Activated CD8-positive, alpha-beta memory T cell treated with anti-CD3 and anti-CD28 coated beads, Interleukin-2, amount 10 ng/mL, durations not matched to agents 7 days and 5 days (primary cell): ENCODE measurements around the gene MAP7. TPM values are rescaled to one million over a fixed set of nuclear protein-coding genes. Genes with fewer than 3 reads are reported as not detected.

Experiments
- ATAC-seq: fragments of 150-1000 bp; cut with Tn5 transposase; one replicate; pipeline ENCODE4 v1.10.0; 2021; ENCODE audit warnings: moderate library complexity
- CTCF ChIA-PET: fragments of 350-600 bp; sonication (Branson Sonifier 250); formaldehyde crosslinking; loops from one replicate; lab custom pipeline; 2021; ENCODE audit warnings: antibody characterized with exemption; lab: Charles Lee
- DNase-seq: peaks from one replicate; pipeline ENCODE4 v3.0.0-alpha.2; 2020
- H3K27ac Mint-ChIP-seq: one replicate; pipeline ENCODE4 v1.8.0; 2021; ENCODE audit warnings: mild to moderate bottlenecking, mixed read lengths
- H3K27me3 Mint-ChIP-seq: one replicate; pipeline ENCODE4 v1.8.0; 2021; ENCODE audit warnings: mixed read lengths
- H3K36me3 Mint-ChIP-seq: one replicate; pipeline ENCODE4 v1.8.0; 2021; ENCODE audit warnings: mild to moderate bottlenecking, mixed read lengths
- H3K4me1 Mint-ChIP-seq: one replicate; pipeline ENCODE4 v1.8.0; 2021; ENCODE audit warnings: mixed read lengths
- H3K4me3 Mint-ChIP-seq: one replicate; pipeline ENCODE4 v1.8.0; 2021; ENCODE audit warnings: mild to moderate bottlenecking, moderate library complexity, mixed read lengths
- H3K9me3 Mint-ChIP-seq: one replicate; pipeline ENCODE4 v1.8.0; 2022; ENCODE audit warnings: low read depth, mixed read lengths
- total RNA-seq, 2 experiments: library from RNA; stranded (reverse); gene quantifications; one replicate each; pipeline ENCODE4 v1.2.3, GENCODE V29; 2021

Gene MAP7
- total RNA-seq, 2 experiments from 2014 or later, result 0.29 to 0.59 TPM

DNA sequence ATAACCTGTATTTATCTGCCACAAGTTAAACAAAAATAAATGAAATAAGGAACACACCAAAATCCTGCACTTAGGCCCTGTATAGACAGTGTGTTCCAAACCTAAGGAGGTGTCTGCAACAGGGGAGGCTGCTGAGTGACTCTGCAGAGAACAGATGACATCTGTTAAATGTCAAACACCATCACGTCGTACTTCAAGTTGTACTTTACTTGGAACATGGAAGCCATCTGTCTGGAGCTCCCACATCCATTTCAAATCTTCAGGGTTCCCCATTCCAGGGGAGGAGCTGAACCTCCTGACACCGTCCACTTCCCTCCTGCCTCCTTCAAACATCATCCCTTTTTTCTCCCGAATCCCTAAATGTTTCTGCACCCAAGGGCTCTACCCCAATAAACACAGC is 1.8 kb upstream of the MAP7 start:
- Mint-ChIP-seq H3K27ac (no peak overlapping the region), H3K36me3 (peaks cover 7% of the 10 kb centered on the region), H3K4me3 (no peak overlapping the region), H3K4me1 (peaks cover 11% of the 10 kb centered on the region), H3K9me3 (no peaks in the 10 kb centered on the region), H3K27me3 (peaks cover 45% of the 10 kb centered on the region)
- CTCF ChIA-PET, result interaction anchor here (0.8 to 3.8 kb wide), 3 partner anchors 10 to 240 kb away, joined by 3 to 35 read pairs (median 6); partner anchors contain the start of gene MAP3K5
- ATAC-seq (no peak), DNase-seq (no peak)

DNA sequence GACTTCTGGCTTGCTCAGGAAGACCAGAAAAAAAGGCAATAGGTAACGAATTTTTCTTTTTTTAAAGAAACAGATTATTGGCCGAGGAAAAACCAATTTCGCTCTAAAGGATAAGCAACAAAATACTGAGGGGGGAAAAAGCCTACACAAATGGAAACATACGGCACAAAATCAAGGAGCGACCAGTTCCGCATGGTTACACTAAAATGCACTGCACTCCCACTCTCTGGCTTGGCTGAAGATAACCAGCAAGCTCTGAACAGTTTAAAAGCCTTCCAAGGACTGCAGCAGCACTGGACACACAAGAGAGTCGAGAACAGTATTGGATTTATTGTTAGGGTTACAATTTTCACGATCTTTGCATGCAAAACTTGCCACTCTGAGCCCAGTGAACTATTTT is 881 bp upstream of the MAP7 start:
- Mint-ChIP-seq H3K27me3 (peaks cover 54% of the 10 kb centered on the region), H3K36me3 (peaks cover 7% of the 10 kb centered on the region), H3K9me3 (no peaks in the 10 kb centered on the region), H3K4me3 (peak overlapping the region; percentile 37), H3K27ac (no peak overlapping the region), H3K4me1 (peaks cover 11% of the 10 kb centered on the region)
- DNase-seq (no peak), ATAC-seq (no peak)
- CTCF ChIA-PET, result interaction anchor here (0.7 to 3.8 kb wide), 4 partner anchors 11 to 261 kb away, joined by 4 to 35 read pairs (median 5); partner anchors contain the start of gene MAP3K5

DNA sequence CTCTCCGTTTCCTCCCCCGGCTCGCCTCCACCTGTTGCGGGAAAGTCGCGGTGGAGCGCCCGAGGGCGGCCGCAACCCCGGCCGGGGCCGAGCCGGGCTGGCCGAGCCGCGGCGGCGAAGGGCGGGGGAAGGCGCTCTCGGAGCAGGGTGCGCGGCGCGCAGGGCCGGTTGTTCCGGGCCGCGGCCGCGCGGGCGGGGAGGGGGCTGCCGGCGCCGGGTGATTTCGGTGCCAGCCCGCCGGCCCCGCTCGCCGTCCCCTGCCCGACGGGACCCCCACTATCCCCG is 235 bp downstream of the MAP7 start:
- ATAC-seq (peak; percentile 74), DNase-seq (no peak)
- Mint-ChIP-seq H3K9me3 (no peaks in the 10 kb centered on the region), H3K36me3 (peaks cover 1% of the 10 kb centered on the region), H3K4me3 (peak overlapping the region; percentile 37), H3K4me1 (peaks cover 11% of the 10 kb centered on the region), H3K27me3 (peaks cover 60% of the 10 kb centered on the region), H3K27ac (no peak overlapping the region)
- CTCF ChIA-PET, result interaction anchor here (0.6 to 3.8 kb wide), 8 partner anchors 11 to 260 kb away, joined by 3 to 35 read pairs (median 4); no protein-coding TSS in a partner anchor

DNA sequence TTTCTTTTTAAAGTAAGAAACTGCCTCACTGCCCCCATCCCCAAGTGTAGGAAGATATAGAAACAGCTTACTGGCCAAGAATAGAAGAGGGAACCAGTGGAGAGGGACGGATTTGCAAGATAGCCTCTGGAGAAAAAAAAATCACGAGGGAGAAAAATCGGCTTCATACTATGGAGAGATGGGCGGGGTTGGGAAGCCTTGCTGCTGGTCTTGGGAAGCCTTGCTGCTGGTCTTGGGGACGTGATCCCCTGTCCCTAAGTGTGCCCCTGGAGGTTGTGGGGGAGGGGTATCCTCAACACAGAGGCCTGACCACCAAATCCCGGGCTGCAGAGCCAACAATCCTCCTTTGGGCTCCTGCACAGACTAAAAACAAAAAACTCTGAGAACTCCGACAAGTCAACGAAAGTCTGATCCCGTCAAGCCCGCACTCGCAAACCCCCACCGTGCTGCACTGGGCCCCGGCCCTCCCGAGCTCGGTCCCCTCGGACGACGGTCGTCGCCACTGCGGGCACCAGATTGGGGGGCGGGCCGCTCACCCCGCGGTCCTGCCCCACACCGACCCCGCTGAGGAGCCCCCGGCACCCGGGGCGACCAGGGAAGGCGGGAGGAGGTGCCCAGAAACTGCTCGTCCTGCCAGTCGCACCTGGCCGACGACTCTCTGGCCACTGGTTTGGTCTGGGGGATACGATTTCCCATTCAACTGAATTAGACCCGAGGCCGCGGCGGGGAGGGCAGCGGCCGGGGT is 750 bp downstream of the MAP7 start:
- Mint-ChIP-seq H3K9me3 (no peaks in the 10 kb centered on the region), H3K4me1 (peaks cover 11% of the 10 kb centered on the region), H3K27me3 (peaks cover 65% of the 10 kb centered on the region), H3K4me3 (peak overlapping the region; percentile 41), H3K27ac (no peak overlapping the region), H3K36me3 (no peaks in the 10 kb centered on the region)
- CTCF ChIA-PET, result interaction anchor here (0.6 to 3.8 kb wide), 7 partner anchors 10 to 259 kb away, joined by 3 to 35 read pairs (median 4); no protein-coding TSS in a partner anchor
- no peak for DNase-seq
- no peak for ATAC-seq

DNA sequence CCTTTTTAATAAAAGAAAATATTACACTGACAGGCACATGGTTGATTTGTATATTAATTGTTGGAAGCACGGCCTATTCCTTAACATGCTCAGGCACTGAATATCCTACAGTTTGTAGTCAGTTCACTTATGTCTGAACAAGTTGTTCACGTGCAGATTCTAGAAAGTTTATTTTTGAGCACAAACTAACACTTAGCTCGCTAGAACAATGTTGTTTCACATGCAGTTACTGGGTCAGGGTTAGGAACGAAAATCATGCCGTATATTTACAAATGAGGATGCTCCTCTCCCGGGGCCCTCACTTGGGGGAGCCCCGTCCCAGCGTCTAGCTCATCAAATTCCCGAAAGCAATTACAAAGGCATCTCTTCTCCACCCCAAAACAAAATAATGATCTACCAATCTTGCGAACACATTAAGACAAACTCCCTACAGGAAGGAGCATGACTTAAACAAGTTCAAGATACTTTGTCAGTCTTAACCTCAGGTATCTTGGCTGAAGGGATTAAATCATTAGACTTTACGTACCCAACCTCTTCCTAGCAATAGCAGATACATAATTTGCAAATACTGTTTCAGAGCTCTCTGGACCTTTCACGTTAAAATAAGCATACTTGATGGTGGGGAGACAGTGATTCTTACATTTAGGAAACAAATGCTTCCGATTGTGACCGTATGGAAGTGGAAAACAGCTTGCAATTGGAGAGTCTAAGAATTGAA is 1.5 kb downstream of the MAP7 start:
- no peaks in the 10 kb centered on the region for H3K9me3 Mint-ChIP-seq
- DNase-seq (no peak), ATAC-seq (no peak)
- no peaks in the 10 kb centered on the region for H3K36me3 Mint-ChIP-seq
- peaks cover 11% of the 10 kb centered on the region for H3K4me1 Mint-ChIP-seq
- peaks cover 72% of the 10 kb centered on the region for H3K27me3 Mint-ChIP-seq
- no peak overlapping the region for H3K27ac Mint-ChIP-seq
- CTCF ChIA-PET, result interaction anchor here (2.0 to 2.1 kb wide), 2 partner anchors 23 to 94 kb away, joined by 6 to 15 read pairs; no protein-coding TSS in a partner anchor
- H3K4me3 Mint-ChIP-seq, result peak overlapping the region; percentile 41

DNA sequence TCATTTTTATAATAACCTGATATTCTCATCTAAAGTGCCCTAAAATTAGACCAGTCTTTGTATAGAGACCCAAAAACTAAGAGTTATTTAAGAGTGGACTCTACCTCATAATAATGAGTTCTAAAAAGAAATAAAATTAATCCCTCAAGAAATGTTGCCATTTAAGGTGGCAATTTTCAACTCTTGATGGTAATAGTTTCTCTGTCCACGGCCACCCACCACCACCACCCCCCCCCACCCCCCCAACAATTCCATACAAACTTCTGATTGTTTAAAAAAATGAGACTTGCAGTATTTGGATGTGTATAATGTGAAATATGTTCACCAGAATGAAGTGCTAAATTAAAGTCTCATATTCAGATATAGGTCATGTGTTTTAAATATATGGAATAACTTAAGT is 2.4 kb downstream of the MAP7 start:
- peaks cover 11% of the 10 kb centered on the region for H3K4me1 Mint-ChIP-seq
- H3K27ac Mint-ChIP-seq, result no peak overlapping the region
- CTCF ChIA-PET, result interaction anchor here (0.6 to 1.2 kb wide), 5 partner anchors 11 to 317 kb away, joined by 3 to 5 read pairs (median 3); no protein-coding TSS in a partner anchor
- ATAC-seq (no peak), DNase-seq (no peak)
- no peak overlapping the region for H3K4me3 Mint-ChIP-seq
- H3K36me3 Mint-ChIP-seq, result no peaks in the 10 kb centered on the region
- H3K9me3 Mint-ChIP-seq, result no peaks in the 10 kb centered on the region
- peaks cover 76% of the 10 kb centered on the region for H3K27me3 Mint-ChIP-seq

DNA sequence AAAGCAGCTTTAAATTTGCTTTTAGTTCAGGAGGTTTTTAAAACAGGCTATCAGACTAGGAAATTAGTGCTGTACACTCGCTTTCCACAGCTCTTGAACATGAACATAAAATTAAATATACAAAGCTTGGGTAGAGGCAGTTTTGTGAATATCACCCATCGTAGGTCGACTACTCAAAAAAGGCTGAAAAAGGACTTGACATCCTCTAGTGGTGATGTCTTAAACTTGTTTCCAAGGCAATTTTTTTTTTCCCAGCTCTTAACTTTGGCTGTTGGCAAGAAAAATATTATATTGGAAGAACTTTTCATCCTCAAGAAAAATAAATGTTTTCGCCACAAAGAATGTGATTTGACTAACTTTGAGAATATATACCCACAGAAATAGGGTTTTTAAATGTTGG is 2.9 kb downstream of the MAP7 start:
- no peaks in the 10 kb centered on the region for H3K9me3 Mint-ChIP-seq
- H3K36me3 Mint-ChIP-seq, result no peaks in the 10 kb centered on the region
- DNase-seq (no peak), ATAC-seq (no peak)
- CTCF ChIA-PET, result interaction anchor here (0.6 to 1.2 kb wide), 6 partner anchors 9 to 316 kb away, joined by 3 to 5 read pairs (median 3); no protein-coding TSS in a partner anchor
- peaks cover 11% of the 10 kb centered on the region for H3K4me1 Mint-ChIP-seq
- peaks cover 73% of the 10 kb centered on the region for H3K27me3 Mint-ChIP-seq
- H3K27ac Mint-ChIP-seq, result no peak overlapping the region
- no peak overlapping the region for H3K4me3 Mint-ChIP-seq

DNA sequence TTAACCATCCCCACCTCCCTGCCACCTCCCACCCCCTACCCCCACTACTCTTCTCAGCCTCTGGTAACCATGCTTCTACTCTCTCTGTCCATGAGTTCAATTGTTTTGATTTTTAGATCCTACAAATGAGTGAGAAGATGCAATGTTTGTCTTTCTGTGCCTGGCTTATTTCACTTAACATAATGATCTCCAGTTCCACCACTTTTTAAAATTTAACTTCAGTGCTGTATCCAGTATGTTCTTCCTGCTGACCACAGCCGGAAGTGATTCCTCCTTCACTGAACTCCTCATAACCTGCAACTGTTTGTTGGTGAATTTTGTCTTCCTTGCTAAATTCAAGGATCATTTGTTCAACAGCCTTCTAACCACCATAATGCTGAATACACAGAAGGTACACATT is 3.9 kb downstream of the MAP7 start:
- CTCF ChIA-PET, result interaction anchor here (1.2 kb wide), 1 partner anchor 8 kb away, joined by 3 read pairs; no protein-coding TSS in a partner anchor
- ATAC-seq (no peak), DNase-seq (no peak)
- Mint-ChIP-seq H3K4me1 (peaks cover 11% of the 10 kb centered on the region), H3K27me3 (peaks cover 69% of the 10 kb centered on the region), H3K9me3 (no peaks in the 10 kb centered on the region), H3K36me3 (no peaks in the 10 kb centered on the region), H3K27ac (no peak overlapping the region), H3K4me3 (no peak overlapping the region)

DNA sequence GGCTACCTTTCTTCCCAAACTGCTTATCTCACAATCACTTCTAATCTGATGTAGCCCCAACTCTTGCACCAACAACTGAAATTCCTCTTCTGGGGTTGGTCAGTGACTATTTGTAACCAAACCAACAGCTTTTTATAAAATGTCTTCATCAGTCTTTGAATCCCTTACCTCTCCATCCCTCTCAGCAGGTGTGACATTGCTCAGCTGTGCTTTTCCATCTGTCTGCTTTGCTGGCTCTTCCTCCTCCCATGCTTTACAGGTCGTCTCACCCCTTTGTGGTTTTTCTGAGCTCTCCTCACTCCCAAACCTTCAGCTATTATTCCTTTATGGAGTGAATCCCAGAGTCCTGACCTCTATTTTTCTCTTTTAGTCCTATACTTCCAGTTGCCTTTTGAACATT is 5.9 kb downstream of the MAP7 start:
- CTCF ChIA-PET, result no interaction called here
- H3K9me3 Mint-ChIP-seq, result no peaks in the 10 kb centered on the region
- DNase-seq (no peak), ATAC-seq (no peak)
- H3K27ac Mint-ChIP-seq, result no peak overlapping the region
- H3K4me3 Mint-ChIP-seq, result no peak overlapping the region
- H3K36me3 Mint-ChIP-seq, result no peaks in the 10 kb centered on the region
- peaks cover 67% of the 10 kb centered on the region for H3K27me3 Mint-ChIP-seq
- H3K4me1 Mint-ChIP-seq, result peaks cover 5% of the 10 kb centered on the region

DNA sequence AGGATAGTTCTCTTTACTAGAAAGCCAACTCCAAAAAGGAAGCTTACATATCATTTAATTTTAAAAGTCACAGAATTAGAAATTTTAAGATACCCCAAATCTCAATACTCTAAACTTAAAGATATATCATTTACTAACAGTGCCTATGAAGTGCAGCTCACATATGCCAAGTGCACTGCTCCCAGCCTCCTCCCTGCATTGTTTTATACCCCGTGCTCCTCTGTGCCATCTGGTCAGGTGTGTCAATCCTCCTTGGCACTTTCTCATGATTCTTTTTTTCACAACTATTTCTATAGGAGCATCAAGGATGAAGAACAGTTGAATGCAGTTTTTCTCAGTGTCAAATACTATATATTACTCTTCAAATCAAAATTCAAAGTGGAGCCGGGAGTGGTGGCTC is 8.8 kb downstream of the MAP7 start:
- DNase-seq (no peak), ATAC-seq (no peak)
- Mint-ChIP-seq H3K36me3 (no peaks in the 10 kb centered on the region), H3K9me3 (no peaks in the 10 kb centered on the region), H3K4me1 (no peaks in the 10 kb centered on the region), H3K4me3 (no peak overlapping the region), H3K27ac (no peak overlapping the region), H3K27me3 (peaks cover 39% of the 10 kb centered on the region)
- CTCF ChIA-PET, result interaction anchor here (1.4 kb wide), 1 partner anchor 11 kb away, joined by 3 read pairs; no protein-coding TSS in a partner anchor

DNA sequence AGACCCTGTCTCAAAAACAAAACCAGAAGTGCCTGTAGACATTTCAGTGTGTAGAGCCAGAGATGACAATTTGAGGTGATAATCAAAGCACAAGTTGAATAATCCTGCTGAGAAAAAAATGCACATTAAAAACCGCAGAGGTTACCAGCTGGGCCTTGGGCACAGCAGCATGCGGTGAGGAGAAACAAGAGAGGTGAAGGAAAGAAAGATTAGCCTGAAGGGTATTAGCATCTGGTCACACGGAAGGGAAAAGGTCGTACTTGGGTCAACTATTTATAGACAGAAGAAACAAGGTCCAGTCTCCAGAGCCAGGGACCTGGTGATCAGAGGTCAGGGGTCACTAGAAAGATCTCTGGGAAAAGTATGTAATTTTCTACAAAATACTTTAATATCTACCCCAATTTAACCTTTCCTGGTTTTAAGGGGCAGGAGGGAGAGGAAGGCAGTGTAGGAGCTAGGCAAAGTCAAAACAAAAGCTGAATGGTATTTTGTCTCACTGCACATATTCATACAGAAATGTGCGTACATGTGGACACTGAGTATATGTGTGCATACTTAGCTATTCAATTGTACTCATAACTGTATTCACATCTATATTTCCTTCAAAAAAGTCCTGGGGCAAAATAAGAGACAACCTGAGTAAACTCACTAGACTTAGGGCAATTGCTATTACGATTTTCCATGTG is 10.1 kb downstream of the MAP7 start:
- DNase-seq (no peak), ATAC-seq (no peak)
- CTCF ChIA-PET, result interaction anchor here (1.5 kb wide), 1 partner anchor 10 kb away, joined by 4 read pairs; the partner anchor contains the start of gene MAP7
- Mint-ChIP-seq H3K9me3 (no peaks in the 10 kb centered on the region), H3K27ac (no peak overlapping the region), H3K4me3 (no peak overlapping the region), H3K4me1 (peaks cover 3% of the 10 kb centered on the region), H3K36me3 (no peaks in the 10 kb centered on the region), H3K27me3 (peaks cover 32% of the 10 kb centered on the region)

DNA sequence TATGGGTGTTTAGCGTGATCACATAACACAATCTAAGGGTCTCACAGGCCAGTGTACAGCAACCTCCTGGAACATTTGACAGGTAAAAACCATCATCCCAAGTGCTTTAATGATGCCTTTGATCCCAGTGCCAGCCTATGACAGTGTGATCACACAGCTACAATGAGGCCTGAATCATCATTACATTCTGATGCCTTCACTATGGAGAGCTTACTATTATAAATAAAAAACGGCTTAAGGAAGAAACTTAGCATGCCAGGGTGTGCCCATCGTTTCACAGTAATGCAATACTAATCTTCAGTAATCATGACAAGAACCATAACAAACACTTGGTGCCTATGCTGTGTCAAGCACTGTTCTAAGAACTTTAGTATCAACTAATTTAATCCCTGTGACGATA is 11.4 kb downstream of the MAP7 start:
- Mint-ChIP-seq H3K36me3 (no peaks in the 10 kb centered on the region), H3K9me3 (no peaks in the 10 kb centered on the region), H3K4me3 (no peak overlapping the region), H3K4me1 (peaks cover 5% of the 10 kb centered on the region), H3K27ac (no peak overlapping the region), H3K27me3 (peaks cover 21% of the 10 kb centered on the region)
- DNase-seq (no peak), ATAC-seq (no peak)
- CTCF ChIA-PET, result interaction anchor here (0.6 to 1.5 kb wide), 3 partner anchors 8 to 409 kb away, joined by 3 to 4 read pairs (median 4); partner anchors contain the start of gene MAP7
